DND-41 (cell line): ENCODE measurements around the gene RAD51B.

ENCODE experiments used
- ATAC-seq: fragments of 200-7000 bp; cut with Tn5 transposase; 3 replicates; pipeline ENCODE4 v1.9.1; 2021; ENCODE audit warnings: low read depth; ENCODE audit not compliant: insufficient read depth
- DNase-seq: peaks from one replicate; pipeline ENCODE4 v3.0.0-alpha.2; 2020
- H2AFZ ChIP-seq: 2 replicates; pipeline ENCODE4 v1.6.0; 2012; ENCODE audit warnings: low read depth, low read length
- H3K27ac ChIP-seq: 2 replicates; pipeline ENCODE4 v1.5.1; 2012; ENCODE audit warnings: low read length, inconsistent platforms
- H3K27me3 ChIP-seq: fragments of 200-600 bp; sonication (generic); 2 replicates; pipeline ENCODE4 v1.6.0; 2012; ENCODE audit warnings: low read length, mild to moderate bottlenecking, inconsistent platforms; ENCODE audit not compliant: insufficient read depth, poor library complexity
- H3K36me3 ChIP-seq: 2 replicates; pipeline ENCODE4 v1.5.1; 2012; ENCODE audit warnings: low read length, inconsistent platforms; ENCODE audit not compliant: insufficient read depth
- H3K4me1 ChIP-seq: 2 replicates; pipeline ENCODE4 v1.5.1; 2012; ENCODE audit warnings: mild to moderate bottlenecking, low read length; ENCODE audit not compliant: insufficient read depth
- H3K4me2 ChIP-seq: 2 replicates; pipeline ENCODE4 v1.6.0; 2012; ENCODE audit warnings: mild to moderate bottlenecking, moderate library complexity, low read length, inconsistent platforms; ENCODE audit not compliant: insufficient read depth
- H3K4me3 ChIP-seq, 2 experiments: fragments of 200-600 bp in 1 of 2; shearing (Covaris generic) in 1 of 2; 2 replicates each; pipeline ENCODE4 v1.5.1; 2012 to 2016; ENCODE audit warnings: inconsistent platforms in 2 of 2, low read length in 2 of 2, mild to moderate bottlenecking in 2 of 2, low read depth in 1 of 2, moderate library complexity in 1 of 2
- H3K79me2 ChIP-seq: 2 replicates; pipeline ENCODE4 v1.6.0; 2012; ENCODE audit warnings: low read length, inconsistent platforms; ENCODE audit not compliant: insufficient read depth
- H3K9ac ChIP-seq: 2 replicates; pipeline ENCODE4 v1.6.0; 2012; ENCODE audit warnings: low read depth, mild to moderate bottlenecking, inconsistent platforms, low read length, moderate library complexity
- H3K9me3 ChIP-seq: 2 replicates; pipeline ENCODE4 v1.5.1; 2012; ENCODE audit warnings: low read length, moderate library complexity, mild to moderate bottlenecking, inconsistent platforms; ENCODE audit not compliant: insufficient read depth, severe bottlenecking
- H4K20me1 ChIP-seq: 2 replicates; pipeline ENCODE4 v1.6.0; 2012; ENCODE audit warnings: low read length; ENCODE audit not compliant: insufficient read depth
- EZH2 ChIP-seq: IDR thresholded peaks from 3 replicates; pipeline ENCODE4 v1.6.1; 2012; ENCODE audit warnings: borderline replicate concordance, low read depth, mild to moderate bottlenecking, moderate library complexity, low read length, inconsistent platforms; ENCODE audit not compliant: severe bottlenecking
- TF ChIP-seq, protein P1 (sequence below): IDR thresholded peaks from 2 replicates; pipeline ENCODE4 v1.5.1; 2012; ENCODE audit warnings: borderline replicate concordance, low read length, moderate library complexity, mild to moderate bottlenecking; ENCODE audit not compliant: poor library complexity, severe bottlenecking; ENCODE audit errors: extremely low read depth

RAD51B gene

DNA sequence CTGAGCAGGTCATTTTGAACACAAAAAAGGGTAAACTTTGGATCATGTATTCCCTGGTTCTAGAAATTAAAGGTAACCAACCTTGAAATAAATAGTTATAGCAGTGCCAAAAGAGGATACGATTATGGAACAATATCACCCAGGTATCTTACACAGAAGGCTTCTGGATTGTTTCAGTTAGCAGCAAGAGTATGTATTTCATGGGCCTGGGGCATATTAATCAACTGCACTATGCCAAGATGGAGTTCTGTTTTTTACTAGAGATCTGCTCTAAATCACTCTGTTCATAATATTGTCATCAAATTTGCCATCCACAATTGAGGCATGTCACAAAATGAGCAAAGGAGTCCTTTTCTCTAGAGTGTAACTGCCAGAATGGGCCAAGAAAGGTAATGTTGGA, 357.1 kb downstream of the RAD51B start:
- H3K27ac ChIP-seq: no peak overlapping the region
- H3K4me1 ChIP-seq: no peaks in the 10 kb centered on the region
- no peaks in the 10 kb centered on the region for H3K36me3 ChIP-seq
- no peaks in the 10 kb centered on the region for H3K9me3 ChIP-seq
- no peak overlapping the region for H3K4me2 ChIP-seq
- ATAC-seq (no peak), DNase-seq (no peak)
- no peaks in the 10 kb centered on the region for H3K27me3 ChIP-seq
- no peak overlapping the region for H3K9ac ChIP-seq
- no peak overlapping the region for H2AFZ ChIP-seq
- H4K20me1 ChIP-seq: no peaks in the 10 kb centered on the region
- TF ChIP-seq, protein P1, sequence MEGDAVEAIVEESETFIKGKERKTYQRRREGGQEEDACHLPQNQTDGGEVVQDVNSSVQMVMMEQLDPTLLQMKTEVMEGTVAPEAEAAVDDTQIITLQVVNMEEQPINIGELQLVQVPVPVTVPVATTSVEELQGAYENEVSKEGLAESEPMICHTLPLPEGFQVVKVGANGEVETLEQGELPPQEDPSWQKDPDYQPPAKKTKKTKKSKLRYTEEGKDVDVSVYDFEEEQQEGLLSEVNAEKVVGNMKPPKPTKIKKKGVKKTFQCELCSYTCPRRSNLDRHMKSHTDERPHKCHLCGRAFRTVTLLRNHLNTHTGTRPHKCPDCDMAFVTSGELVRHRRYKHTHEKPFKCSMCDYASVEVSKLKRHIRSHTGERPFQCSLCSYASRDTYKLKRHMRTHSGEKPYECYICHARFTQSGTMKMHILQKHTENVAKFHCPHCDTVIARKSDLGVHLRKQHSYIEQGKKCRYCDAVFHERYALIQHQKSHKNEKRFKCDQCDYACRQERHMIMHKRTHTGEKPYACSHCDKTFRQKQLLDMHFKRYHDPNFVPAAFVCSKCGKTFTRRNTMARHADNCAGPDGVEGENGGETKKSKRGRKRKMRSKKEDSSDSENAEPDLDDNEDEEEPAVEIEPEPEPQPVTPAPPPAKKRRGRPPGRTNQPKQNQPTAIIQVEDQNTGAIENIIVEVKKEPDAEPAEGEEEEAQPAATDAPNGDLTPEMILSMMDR: no peak
- H3K79me2 ChIP-seq: no peaks in the 10 kb centered on the region
- H3K4me3 ChIP-seq: no peak overlapping the region

DNA sequence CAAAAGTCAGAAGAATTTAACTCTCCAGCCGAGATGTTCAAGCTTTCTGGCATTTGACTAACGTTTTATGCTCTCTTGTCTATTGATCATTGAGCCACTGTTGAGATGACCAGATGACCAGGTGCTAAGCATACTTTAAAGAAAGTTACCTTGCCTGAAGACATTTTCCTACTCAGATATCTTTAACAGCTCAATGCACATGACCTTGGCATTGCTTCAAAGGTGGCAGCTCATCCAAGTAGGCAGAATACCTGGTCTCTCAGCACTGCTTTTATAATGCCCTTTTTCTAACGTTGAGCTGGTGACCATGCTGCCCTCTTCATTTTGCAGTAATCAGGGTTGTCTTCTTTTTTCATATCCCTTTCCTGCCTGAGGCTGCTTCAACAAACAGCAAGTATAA, 358.1 kb downstream of the RAD51B start:
- no peaks in the 10 kb centered on the region for H3K36me3 ChIP-seq
- no peak overlapping the region for H2AFZ ChIP-seq
- H3K9ac ChIP-seq: no peak overlapping the region
- DNase-seq: no peak
- ATAC-seq: no peak
- H3K27me3 ChIP-seq: no peaks in the 10 kb centered on the region
- no peaks in the 10 kb centered on the region for H3K79me2 ChIP-seq
- H3K4me1 ChIP-seq: no peaks in the 10 kb centered on the region
- no peak overlapping the region for H3K4me2 ChIP-seq
- TF ChIP-seq, protein P1: no peak
- no peak for TF ChIP-seq EZH2
- H3K27ac ChIP-seq: no peak overlapping the region
- H3K4me3 ChIP-seq: no peak overlapping the region
- H4K20me1 ChIP-seq: no peaks in the 10 kb centered on the region
- no peaks in the 10 kb centered on the region for H3K9me3 ChIP-seq

GRCh38 chr14:68178282-68178681, 358.7 kb downstream of the RAD51B start:
- Histone ChIP-seq H4K20me1 (no peaks in the 10 kb centered on the region), H3K36me3 (no peaks in the 10 kb centered on the region), H3K27ac (no peak overlapping the region), H3K79me2 (no peaks in the 10 kb centered on the region), H3K9me3 (no peaks in the 10 kb centered on the region), H2AFZ (no peak overlapping the region), H3K4me1 (no peaks in the 10 kb centered on the region), H3K4me2 (no peak overlapping the region), H3K27me3 (no peaks in the 10 kb centered on the region), H3K9ac (no peak overlapping the region), H3K4me3 (no peak overlapping the region)
- DNase-seq (no peak), ATAC-seq (no peak)
- TF ChIP-seq, protein P1: no peak
- no peak for TF ChIP-seq EZH2
